NCI-H2171 (cell line): ENCODE data around the gene CADPS.

Experiments used
- DNase-seq: peaks from one replicate; lab custom pipeline; 2025; lab: John Stamatoyannopoulos, UW

The CADPS gene

DNA sequence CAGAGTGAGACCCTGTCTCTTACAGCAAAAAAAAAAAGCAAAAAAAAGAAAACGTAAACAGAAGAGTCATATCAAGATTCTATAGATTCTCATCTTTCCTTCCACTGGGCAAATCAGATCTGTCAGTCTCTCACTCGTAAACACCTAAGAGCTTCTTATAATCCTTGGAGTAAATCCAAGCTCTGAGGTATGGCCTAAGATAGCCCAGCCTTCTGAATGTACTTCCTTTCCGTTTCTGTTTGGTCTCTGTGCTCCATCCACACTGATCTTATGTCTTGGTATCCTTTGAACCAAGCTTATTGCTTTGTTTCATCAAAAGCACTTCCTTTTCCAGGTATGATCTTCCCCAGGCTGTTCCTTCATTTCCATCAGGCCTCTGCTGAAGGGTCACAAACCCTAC, 137.8 kb downstream of the CADPS start:
- no peak for DNase-seq

- DNase-seq, result no peak
Measured at GRCh38 chr3:62735510-62735909, 139.7 kb downstream of the CADPS start.

- no peak for DNase-seq
Measured at GRCh38 chr3:62732183-62732904, 142.9 kb downstream of the CADPS start.

DNA sequence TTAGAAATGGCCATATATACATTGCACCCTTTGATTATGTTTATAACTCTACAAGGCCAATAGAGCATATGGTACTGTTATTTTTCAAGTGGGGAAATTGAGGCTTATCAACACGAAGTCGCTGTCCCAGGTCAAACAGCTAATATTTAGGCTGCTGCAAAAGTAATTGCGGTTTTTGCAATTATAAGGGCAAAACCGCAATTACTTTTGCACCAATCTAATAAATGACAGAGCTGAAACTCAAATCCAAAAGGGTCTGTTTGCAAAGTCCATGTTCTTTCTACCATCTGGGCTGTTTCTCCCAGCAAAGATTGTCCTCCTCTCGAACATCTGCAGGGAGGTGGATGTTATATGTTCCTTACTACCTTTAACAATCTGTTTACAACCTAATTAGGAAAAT, 147.2 kb downstream of the CADPS start:
- no peak for DNase-seq

GRCh38 chr3:62727536-62727935, 147.7 kb downstream of the CADPS start:
- no peak for DNase-seq

GRCh38 chr3:62724503-62724902, 150.7 kb downstream of the CADPS start:
- DNase-seq, result no peak

DNA sequence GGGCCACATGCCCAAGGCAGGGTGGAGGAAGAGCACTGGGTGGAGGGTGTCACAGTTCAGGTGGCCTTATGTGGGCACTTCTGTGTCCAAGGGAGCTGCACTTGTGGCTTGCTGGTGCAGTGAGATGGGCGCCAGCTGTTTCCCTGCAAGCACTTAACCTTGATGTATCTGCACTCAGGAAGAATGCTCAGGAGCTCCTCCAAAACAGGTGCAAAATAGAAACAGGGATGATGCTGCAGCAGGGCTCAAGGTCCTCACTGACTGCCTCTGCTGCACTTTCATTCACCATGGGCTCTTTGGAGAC, 151.3 kb downstream of the CADPS start:
- DNase-seq, result peak; percentile 34

- DNase-seq, result no peak
Measured at GRCh38 chr3:62723166-62723913, 151.9 kb downstream of the CADPS start.

GRCh38 chr3:62722344-62722743, 152.9 kb downstream of the CADPS start:
- no peak for DNase-seq

DNA sequence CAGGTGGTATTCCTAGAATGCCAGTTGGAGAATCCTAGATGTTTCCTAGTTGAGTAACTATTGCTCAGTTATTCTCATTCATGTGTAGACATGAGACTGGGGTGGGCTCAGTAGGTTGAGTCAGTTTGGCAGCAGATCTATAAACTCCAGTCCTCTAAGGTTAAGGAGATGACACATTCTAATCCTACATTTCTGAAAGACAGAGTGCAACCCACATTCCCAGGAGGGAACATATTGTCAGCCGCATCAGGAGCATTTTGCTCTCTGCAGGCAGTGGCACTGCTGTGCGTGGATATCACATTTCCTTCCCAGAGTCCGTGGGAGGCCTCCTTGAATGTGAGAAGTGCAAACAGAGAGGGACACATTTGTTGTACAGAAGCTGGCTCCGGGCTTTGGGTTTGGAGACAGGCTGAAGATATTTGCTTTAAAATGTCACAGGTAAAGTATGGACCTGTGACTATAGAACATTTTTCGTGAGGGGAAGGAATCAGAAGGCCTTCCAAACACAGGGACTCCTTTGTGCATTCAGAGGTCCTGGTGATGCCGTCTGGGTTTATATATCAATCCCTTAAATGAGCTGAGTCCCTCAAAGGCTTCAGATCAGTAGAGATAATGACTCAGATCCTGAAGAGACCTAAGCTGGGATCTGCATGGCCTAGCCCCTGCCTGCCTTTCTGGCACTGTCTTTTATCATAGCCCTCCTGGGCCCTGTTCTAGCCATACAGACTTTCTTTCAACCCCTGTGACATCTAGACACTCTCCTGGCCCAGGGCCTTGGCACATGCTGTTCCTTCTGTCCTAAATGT, 156.5 kb downstream of the CADPS start:
- DNase-seq, result peak; percentile 80

GRCh38 chr3:62718011-62718410, 157.2 kb downstream of the CADPS start:
- no peak for DNase-seq

DNA sequence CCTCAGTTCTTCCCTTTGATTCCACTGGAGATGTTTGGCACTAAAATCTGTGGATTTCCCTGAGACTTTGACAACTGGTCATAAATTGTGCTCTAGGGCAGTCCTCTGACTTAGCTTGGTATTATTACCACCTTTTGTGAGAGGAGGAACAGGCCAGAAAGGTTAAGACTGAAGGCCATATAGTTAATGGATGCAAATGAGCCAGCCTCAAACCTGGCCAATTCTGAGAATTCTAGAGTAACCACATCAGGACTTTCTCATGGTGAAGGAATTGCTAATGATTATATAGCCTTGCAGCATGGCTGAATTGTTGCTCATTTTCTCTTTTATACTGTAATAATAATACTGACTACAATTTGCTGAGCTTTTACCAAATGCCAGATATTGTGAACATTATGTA, 162.5 kb downstream of the CADPS start:
- no peak for DNase-seq

- no peak for DNase-seq
Measured at GRCh38 chr3:62710751-62711150, 164.5 kb downstream of the CADPS start.

GRCh38 chr3:62708638-62709373, 166.4 kb downstream of the CADPS start:
- DNase-seq, result peak; percentile 63

DNA sequence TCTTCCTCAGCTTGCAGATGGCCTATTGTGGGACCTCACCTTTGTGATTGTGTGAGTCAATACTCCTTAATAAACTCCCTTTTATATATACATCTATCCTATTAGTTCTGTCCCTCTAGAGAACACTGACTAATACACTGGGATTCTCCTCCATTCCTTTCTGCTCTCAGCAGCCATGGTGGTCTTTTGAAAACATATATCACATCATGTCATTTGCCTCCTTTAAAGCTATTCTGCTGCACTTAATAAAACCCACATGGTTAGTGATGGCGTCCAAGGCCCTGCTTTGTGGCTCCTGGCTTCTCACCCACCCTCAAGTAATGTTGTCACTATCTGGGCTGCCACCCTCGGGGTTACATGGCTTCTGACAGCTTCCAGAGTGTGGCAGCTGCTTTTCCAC, 169.5 kb downstream of the CADPS start:
- DNase-seq, result no peak

GRCh38 chr3:62703451-62704167, 171.6 kb downstream of the CADPS start:
- no peak for DNase-seq

DNA sequence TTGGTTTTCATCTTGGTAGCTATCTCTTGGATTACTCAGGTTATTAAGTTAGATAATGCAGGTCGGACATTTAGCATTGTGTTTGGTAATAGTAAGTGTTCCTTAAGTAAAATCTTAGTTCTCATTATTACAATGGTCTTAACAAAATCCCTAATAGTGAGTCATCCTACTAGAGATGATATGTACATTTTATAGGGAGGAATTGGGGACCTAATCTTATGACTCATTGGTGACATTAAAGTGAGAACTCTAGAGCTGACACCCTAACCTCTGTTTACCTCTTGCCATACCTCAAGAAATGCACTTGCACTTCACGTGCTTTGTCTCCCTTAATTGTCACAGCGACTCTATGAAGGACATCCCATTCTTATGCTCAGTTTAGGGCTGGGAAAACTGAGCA, 174.9 kb downstream of the CADPS start:
- DNase-seq, result no peak

- no peak for DNase-seq
Measured at GRCh38 chr3:62699728-62700127, 175.5 kb downstream of the CADPS start.

DNA sequence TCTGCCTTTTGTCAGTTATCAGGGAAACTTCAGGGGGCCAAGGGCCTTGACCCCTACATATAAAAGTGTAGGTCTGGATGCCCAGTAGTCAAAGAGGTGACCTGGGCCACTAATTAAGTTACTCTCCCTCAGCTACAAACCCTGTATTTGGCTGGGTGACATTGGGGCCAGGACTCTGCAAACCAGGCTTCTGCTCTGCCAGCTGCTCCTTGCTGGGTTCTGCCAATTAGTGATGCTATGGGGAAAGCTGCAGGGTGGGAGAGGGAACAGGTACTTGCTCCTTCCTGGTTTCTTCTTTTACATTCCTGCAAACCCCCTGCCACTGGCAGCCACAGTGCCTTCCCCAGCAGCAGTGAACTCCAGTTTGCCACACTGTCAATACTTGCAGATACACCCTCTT, 179.2 kb downstream of the CADPS start:
- no peak for DNase-seq

DNA sequence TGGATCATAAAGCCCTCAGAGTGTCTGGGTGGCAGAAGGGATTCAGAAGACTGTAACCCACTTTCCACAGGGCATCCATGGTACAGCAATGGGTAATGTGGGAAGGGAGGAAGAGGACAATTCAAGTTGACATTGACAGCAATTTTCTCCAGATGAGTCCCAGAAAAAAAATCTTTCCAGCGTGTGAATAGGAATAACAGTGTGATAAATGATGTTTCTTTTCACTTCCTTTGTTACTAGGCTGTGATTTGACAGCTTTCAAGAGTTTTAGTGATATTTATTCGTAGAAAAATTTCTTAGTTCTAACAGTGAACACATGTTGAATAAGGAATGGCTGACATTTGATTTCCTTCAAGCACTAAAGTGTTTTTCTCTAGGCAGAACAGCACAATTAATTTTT, 186.4 kb downstream of the CADPS start:
- no peak for DNase-seq

DNA sequence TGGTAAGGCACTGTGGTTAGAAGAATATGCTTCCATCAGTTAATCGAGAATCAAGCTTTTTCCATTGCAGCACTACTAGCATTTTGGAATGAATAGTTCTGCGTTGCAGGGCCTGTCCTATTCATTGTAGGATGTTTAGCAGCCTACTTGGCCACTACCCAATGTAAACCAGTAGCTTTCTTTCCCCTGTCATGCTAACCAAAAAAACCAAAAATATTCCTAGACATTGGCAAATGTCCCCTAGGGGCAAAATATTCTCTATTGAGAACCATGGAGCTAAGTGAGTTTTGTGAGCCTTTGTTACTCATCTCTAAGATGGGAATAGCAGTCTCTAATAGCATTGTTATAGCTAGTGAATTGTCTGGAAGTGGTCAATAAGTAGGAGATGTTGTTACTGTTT, 187.2 kb downstream of the CADPS start:
- DNase-seq, result no peak
